Breast epithelium (tissue), 4 donors: ENCODE results near the gene ATRN. TPM values are rescaled to one million over a fixed set of nuclear protein-coding genes. Genes with fewer than 3 reads are reported as not detected.

Source experiments
- DNase-seq, 2 donors: peaks; one replicate each; pipeline ENCODE4 v3.0.0-alpha.2; 2019; ENCODE audit warnings: low spot score in 2 of 2
- H3K27ac ChIP-seq, 2 donors: fragments of 200-600 bp; sonication (generic) in 1 of 2; one replicate each; pipeline ENCODE4 v1.5.1; 2016 to 2019; ENCODE audit warnings: mild to moderate bottlenecking in 1 of 2
- H3K27me3 ChIP-seq, 2 donors: fragments of 200-600 bp; sonication (generic) in 1 of 2; one replicate each; pipeline versions ENCODE4 v1.5.1 to v1.6.0; 2017 to 2019; ENCODE audit warnings: control low read depth in 1 of 2, mild to moderate bottlenecking in 1 of 2
- H3K36me3 ChIP-seq: fragments of 200-600 bp; one replicate; pipeline ENCODE4 v1.5.1; 2019
- H3K4me1 ChIP-seq, 2 donors: fragments of 200-600 bp; sonication (generic); one replicate each; pipeline ENCODE4 v1.5.1; 2016 to 2019; ENCODE audit warnings: control low read depth in 1 of 2
- H3K4me3 ChIP-seq, 3 donors: fragments of 200-600 bp; sonication (generic); 1 replicate in 2 of 3; 2 replicates in 1 of 3; pipeline ENCODE4 v1.5.1; 2016 to 2019; ENCODE audit warnings: mild to moderate bottlenecking in 3 of 3, moderate library complexity in 2 of 3
- H3K9me3 ChIP-seq, 2 donors: fragments of 200-600 bp; sonication (generic) in 1 of 2; one replicate each; pipeline ENCODE4 v1.5.1; 2016 to 2019; ENCODE audit warnings: control low read depth in 1 of 2
- CTCF ChIP-seq, 3 donors: fragments of 450-650 bp; IDR thresholded peaks; one replicate each; pipeline ENCODE4 v1.5.1; 2016 to 2017; ENCODE audit warnings: antibody characterized with exemption in 3 of 3, mild to moderate bottlenecking in 3 of 3, moderate library complexity in 3 of 3
- POLR2A ChIP-seq: fragments of 450-650 bp; IDR thresholded peaks from one replicate; pipeline ENCODE4 v1.6.1; 2016; ENCODE audit warnings: antibody characterized with exemption, mild to moderate bottlenecking, moderate library complexity
- POLR2AphosphoS5 ChIP-seq, 3 donors: sonication (generic); formaldehyde crosslinking; IDR thresholded peaks; one replicate each; pipeline ENCODE4 v1.6.1; 2017; ENCODE audit warnings: antibody characterized with exemption in 3 of 3
- intact Hi-C: fragments of 100-400 bp; cut with DNase I; formaldehyde crosslinking; loops from one replicate; pipeline ENCODE4 v1.15.1; 2023; ENCODE audit warnings: low total_unique reads
- total RNA-seq, 3 donors: library from RNA; depleted of rRNA; stranded (reverse); fragments of >200 nt; gene quantifications; one replicate each; pipeline ENCODE4 v1.1.0, GENCODE V29; 2016

The ATRN gene
- total RNA-seq, 3 donors from 2014 or later = 26.5 to 35.6 (median 32.3) TPM

- no peak overlapping the region for H3K27ac ChIP-seq
- H3K9me3 ChIP-seq = no peaks in the 10 kb centered on the region
- peaks cover 0 to 5% of the 10 kb centered on the region in 2 donors for H3K4me1 ChIP-seq
- TF ChIP-seq CTCF (IDR thresholded peaks at IDR 0.05) (no peak), POLR2AphosphoS5 (IDR thresholded peaks at IDR 0.05) (no peak)
- no peaks in the 10 kb centered on the region for H3K36me3 ChIP-seq
- H3K4me3 ChIP-seq = no peak overlapping the region
- peaks cover 0 to 39% of the 10 kb centered on the region in 2 donors for H3K27me3 ChIP-seq
- DNase-seq = no peak
- intact Hi-C loops = no loop called here
Observed at GRCh38 chr20:3658716-3659491, 188.1 kb downstream of the ATRN start.

- intact Hi-C loops = no loop called here
- Histone ChIP-seq H3K4me3 (no peak overlapping the region), H3K27ac (no peak overlapping the region), H3K27me3 (peaks cover 0 to 39% of the 10 kb centered on the region in 2 donors), H3K4me1 (peaks cover 0 to 5% of the 10 kb centered on the region in 2 donors), H3K36me3 (no peaks in the 10 kb centered on the region), H3K9me3 (no peaks in the 10 kb centered on the region)
- TF ChIP-seq POLR2AphosphoS5 (IDR thresholded peaks at IDR 0.05) (no peak), POLR2A (no peak), CTCF (IDR thresholded peaks at IDR 0.05) (no peak)
- no peak for DNase-seq
Observed at GRCh38 chr20:3659492-3660261, 188.9 kb downstream of the ATRN start.

GRCh38 chr20:3660262-3661059 lies 189.6 kb downstream of the ATRN start:
- Histone ChIP-seq H3K27me3 (peaks cover 0 to 39% of the 10 kb centered on the region in 2 donors), H3K36me3 (no peaks in the 10 kb centered on the region), H3K4me3 (peak overlapping the region in 2 of 3 donors; percentile 22 to 48), H3K9me3 (no peaks in the 10 kb centered on the region), H3K4me1 (peaks cover 0 to 5% of the 10 kb centered on the region in 2 donors), H3K27ac (no peak overlapping the region)
- no peak for DNase-seq
- no peak for TF ChIP-seq CTCF (IDR thresholded peaks at IDR 0.05)
- no peak for TF ChIP-seq POLR2AphosphoS5 (IDR thresholded peaks at IDR 0.05)
- TF ChIP-seq POLR2A = no peak
- intact Hi-C loops = no loop called here

GRCh38 chr20:3661060-3661813 lies 190.4 kb downstream of the ATRN start:
- TF ChIP-seq POLR2A (no peak), CTCF (IDR thresholded peaks at IDR 0.05) (no peak), POLR2AphosphoS5 (IDR thresholded peaks at IDR 0.05) (no peak)
- DNase-seq = no peak

More at GRCh38 chr20:3661060-3661813, 190.4 kb downstream of the ATRN start:
- Histone ChIP-seq H3K4me3 (peak overlapping the region in 2 of 3 donors; percentile 22 to 48), H3K27ac (no peak overlapping the region), H3K9me3 (no peaks in the 10 kb centered on the region), H3K27me3 (peaks cover 0 to 39% of the 10 kb centered on the region in 2 donors), H3K4me1 (peaks cover 0 to 5% of the 10 kb centered on the region in 2 donors), H3K36me3 (no peaks in the 10 kb centered on the region)
- intact Hi-C loops = no loop called here
